K562 (cell line): Measurements from ENCODE around the gene MED22. TPM values are rescaled to one million over a fixed set of nuclear protein-coding genes. Genes with fewer than 3 reads are reported as not detected.

ENCODE experiments used
- ATF7 ChIP-seq: fragments of 450-650 bp; IDR thresholded peaks from 2 replicates; pipeline ENCODE4 v1.7.1; 2014; ENCODE audit warnings: mild to moderate bottlenecking, moderate library complexity
- E2F5 ChIP-seq: sonication (generic); formaldehyde crosslinking; IDR thresholded peaks from 2 replicates; pipeline ENCODE4 v1.8.0; 2022; ENCODE audit warnings: mild to moderate bottlenecking, missing genetic modification reagents
- ETS1 ChIP-seq: conservative IDR thresholded peaks from 2 replicates; pipeline ENCODE4 v1.6.1; 2011; ENCODE audit warnings: low read depth, mild to moderate bottlenecking, low read length; ENCODE audit not compliant: control insufficient read depth
- FOXK2 ChIP-seq, 2 experiments: fragments of 450-650 bp; IDR thresholded peaks in 1 of 2; conservative IDR thresholded peaks in 1 of 2; 2 replicates each; pipeline ENCODE4 v1.6.1; 2016; ENCODE audit warnings: low read depth in 2 of 2, mild to moderate bottlenecking in 1 of 2
- HCFC1 ChIP-seq: IDR thresholded peaks from 2 replicates; pipeline ENCODE4 v1.6.1; 2012; ENCODE audit warnings: low read depth, low read length, improper control_type of control experiment
- ID3 ChIP-seq, 2 experiments: fragments of 250-450 bp in 1 of 2; fragments of 450-650 bp in 1 of 2; sonication (Bioruptor Pico) in 1 of 2; IDR thresholded peaks; 2 replicates each; pipeline versions ENCODE4 v1.6.1 to v1.8.0; 2016 to 2021; ENCODE audit warnings: mild to moderate bottlenecking in 2 of 2, moderate library complexity in 2 of 2, missing compliant biosample characterization in 1 of 2, missing genetic modification characterization in 1 of 2
- LCOR ChIP-seq: sonication (generic); formaldehyde crosslinking; IDR thresholded peaks from 2 replicates; pipeline ENCODE4 v1.8.0; 2022; ENCODE audit warnings: mild to moderate bottlenecking, missing genetic modification reagents
- MAFF ChIP-seq: IDR thresholded peaks from 2 replicates; pipeline ENCODE4 v1.6.1; 2012; ENCODE audit warnings: low read length, improper control_type of control experiment
- MXI1 ChIP-seq: IDR thresholded peaks from 2 replicates; pipeline ENCODE4 v1.6.1; 2011; ENCODE audit warnings: low read depth, mild to moderate bottlenecking, improper control_type of control experiment, low read length
- NR2C1 ChIP-seq, 2 experiments: fragments of 450-650 bp; IDR thresholded peaks; 2 replicates each; pipeline ENCODE4 v1.6.1; 2017; ENCODE audit warnings: mild to moderate bottlenecking in 2 of 2, antibody characterized with exemption in 1 of 2, inconsistent platforms in 1 of 2, missing compliant biosample characterization in 1 of 2, missing genetic modification characterization in 1 of 2
- NR2C2 ChIP-seq, 2 experiments: fragments of 200-800 bp in 1 of 2; sonication (Bioruptor generic) in 1 of 2; sonication (generic) in 1 of 2; formaldehyde crosslinking in 1 of 2; IDR thresholded peaks; 2 replicates each; pipeline versions ENCODE4 v1.6.1 to v1.8.0; 2016 to 2022; ENCODE audit warnings: mild to moderate bottlenecking in 1 of 2, missing compliant biosample characterization in 1 of 2, missing genetic modification characterization in 1 of 2, missing genetic modification reagents in 1 of 2
- RBM22 ChIP-seq: fragments of 200-400 bp; formaldehyde crosslinking; IDR thresholded peaks from 2 replicates; pipeline ENCODE4 v1.6.1; 2018; ENCODE audit warnings: low read length, low read depth; ENCODE audit not compliant: poor library complexity, severe bottlenecking
- STAG1 ChIP-seq: sonication (generic); formaldehyde crosslinking; IDR thresholded peaks from 2 replicates; pipeline ENCODE4 v1.5.0; 2020; ENCODE audit warnings: missing genetic modification reagents, borderline replicate concordance
- TBL1XR1 ChIP-seq, 2 experiments: IDR thresholded peaks; 2 replicates each; pipeline ENCODE4 v1.6.1; 2012; ENCODE audit warnings: improper control_type of control experiment in 2 of 2, low read length in 2 of 2, mild to moderate bottlenecking in 1 of 2
- TEAD4 ChIP-seq, 2 experiments: sonication (generic) in 1 of 2; formaldehyde crosslinking in 1 of 2; IDR thresholded peaks; 2 replicates each; pipeline versions ENCODE4 v1.6.1 to v1.8.0; 2012 to 2022; ENCODE audit warnings: borderline replicate concordance in 1 of 2, inconsistent platforms in 1 of 2, low read length in 1 of 2, mild to moderate bottlenecking in 1 of 2, missing genetic modification reagents in 1 of 2
- ZBTB17 ChIP-seq: fragments of 450-650 bp; formaldehyde crosslinking; IDR thresholded peaks from 2 replicates; pipeline ENCODE4 v1.4.0; 2020; ENCODE audit warnings: mild to moderate bottlenecking
- ZNF143 ChIP-seq: sonication (generic); formaldehyde crosslinking; IDR thresholded peaks from 2 replicates; pipeline ENCODE4 v1.9.0; 2022; ENCODE audit warnings: mild to moderate bottlenecking, missing genetic modification reagents
- ZNF655 ChIP-seq: fragments of 250-450 bp; sonication (Bioruptor Pico); IDR thresholded peaks from 2 replicates; pipeline ENCODE4 v1.5.0; 2021
- ZSCAN29 ChIP-seq: fragments of 450-650 bp; IDR thresholded peaks from 2 replicates; pipeline ENCODE4 v1.6.1; 2017
- polyA plus RNA-seq, 8 experiments: library from polyadenylated mRNA; depleted of rRNA in 4 of 8; stranded (reverse) in 5 of 8; unstranded in 3 of 8; fragments of >200 nt; fragmentation: Nextera tagmentation in 2 of 8; fragmentation: Illumina TruSeq in 1 of 8; extraction: Ambion mirVana in 2 of 8; extraction: Trizol in 1 of 8; gene quantifications; 2 replicates each; pipeline versions ENCODE4 v1.2.1 to v1.2.3, GENCODE V29; 2011 to 2014; ENCODE audit warnings: inconsistent platforms in 1 of 8, missing spikeins in 1 of 8
- total RNA-seq, 7 experiments: library from RNA; depleted of rRNA in 6 of 7; stranded (reverse); fragments of >200 nt in 6 of 7; fragmentation: Illumina TruSeq in 2 of 7; extraction: Trizol in 2 of 7; gene quantifications; 2 replicates each; pipeline versions ENCODE4 v1.2.1 to v1.2.3, GENCODE V29; 2011 to 2021; ENCODE audit warnings: low replicate concordance in 1 of 7
- TF ChIP-seq, protein P1 (sequence below): fragments of 450-650 bp; IDR thresholded peaks from 2 replicates; pipeline ENCODE4 v1.6.1; 2016; ENCODE audit warnings: low read depth, mild to moderate bottlenecking, moderate library complexity

MED22 gene
- total and polyA plus RNA-seq, 9 of the 15 experiments (the other 6 are each of a cell fraction or from before 2014, with no cell fraction given): 0.73 to 35.6 (median 22.3) TPM

- TF ChIP-seq ID3 (CRISPR knock-in tag; IDR thresholded peaks at IDR 0.05) (no peak), ID3 (tag; IDR thresholded peaks at IDR 0.05) (peak; percentile 79; the same call in 1 of the 2 replicates), E2F5 (CRISPR knock-in tag) (peak; percentile 63; the same call in 1 of the 2 replicates), ZBTB17 (peak; percentile 86), MAFF (peak; percentile 69; the same call in 1 of the 2 replicates), ZSCAN29 (peak; percentile 48; the same call in 1 of the 2 replicates), HCFC1 (peak; percentile 73), TEAD4 (IDR thresholded peaks at IDR 0.05; ENCODE audit: low read length) (peak; percentile 58), TEAD4 (CRISPR knock-in tag; IDR thresholded peaks at IDR 0.05; ENCODE audit: borderline replicate concordance) (no peak), ZNF143 (CRISPR knock-in tag) (peak; percentile 84), NR2C1 (IDR thresholded peaks at IDR 0.05) (peak; percentile 39; the same call in 1 of the 2 replicates), NR2C1 (tag; IDR thresholded peaks at IDR 0.05) (no peak), MXI1 (peak; percentile 60; the same call in 1 of the 2 replicates), ATF7 (peak; percentile 71), ZNF655 (no peak), STAG1 (CRISPR knock-in tag) (no peak), RBM22 (peak; percentile 87), TBL1XR1 (IDR thresholded peaks at IDR 0.05; ENCODE audit: low read length in 2 of 2) (no peak), ETS1 (0 out of 2 replicates have a peak, but pooled peaks have one; percentile 38), FOXK2 (conservative IDR thresholded peaks at IDR 0.05 in 1 of 2, IDR thresholded peaks at IDR 0.05 in 1 of 2; ENCODE audit: low read depth in 2 of 2) (peak; percentile 55 to 82; a peak in 3 of 4 replicates), LCOR (CRISPR knock-in tag) (peak; percentile 85), NR2C2 (CRISPR knock-in tag; IDR thresholded peaks at IDR 0.05) (no peak), NR2C2 (tag; IDR thresholded peaks at IDR 0.05) (peak; percentile 23)
- TF ChIP-seq, protein P1, sequence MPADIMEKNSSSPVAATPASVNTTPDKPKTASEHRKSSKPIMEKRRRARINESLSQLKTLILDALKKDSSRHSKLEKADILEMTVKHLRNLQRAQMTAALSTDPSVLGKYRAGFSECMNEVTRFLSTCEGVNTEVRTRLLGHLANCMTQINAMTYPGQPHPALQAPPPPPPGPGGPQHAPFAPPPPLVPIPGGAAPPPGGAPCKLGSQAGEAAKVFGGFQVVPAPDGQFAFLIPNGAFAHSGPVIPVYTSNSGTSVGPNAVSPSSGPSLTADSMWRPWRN: no peak
These were observed at the start of gene MED22, which contains the start of gene RPL7A (continued) for GRCh38 chr9:133347985-133348717.
